Suppressor macrophage treated with lipopolysaccharide for 4 hours (primary cell): ENCODE measurements around the gene ENKUR.
A peak's percentile ranks its signal among the peaks of the same experiment; 100 is the strongest.

Experiments used
- DNase-seq: peaks from one replicate; pipeline ENCODE4 v3.0.0-alpha.2; 2020

ENKUR gene

GRCh38 chr10:25015828-25016375 lies at the start of gene ENKUR:
Gene ENKUR, minus strand, starts transcription at chr10:25016158. Its CDS starts 222 bp downstream, at chr10:25015936.
- DNase-seq = peak; percentile 91

- DNase-seq = no peak
These were observed 48.4 kb upstream of the ENKUR start for GRCh38 chr10:25064401-25064800.

- no peak for DNase-seq
These were observed 47.7 kb upstream of the ENKUR start for GRCh38 chr10:25063644-25064043.

- no peak for DNase-seq
These were observed 47.2 kb upstream of the ENKUR start for GRCh38 chr10:25063157-25063556.

GRCh38 chr10:25061711-25062449 lies 45.9 kb upstream of the ENKUR start:
- no peak for DNase-seq

- no peak for DNase-seq
These were observed 45.2 kb upstream of the ENKUR start for GRCh38 chr10:25061125-25061524.

- DNase-seq = no peak
These were observed 44.0 kb upstream of the ENKUR start for GRCh38 chr10:25059990-25060389.

- no peak for DNase-seq
These were observed 41.9 kb upstream of the ENKUR start for GRCh38 chr10:25057886-25058285.

GRCh38 chr10:25056726-25057125 lies 40.8 kb upstream of the ENKUR start:
- no peak for DNase-seq

GRCh38 chr10:25052012-25052411 lies 36.1 kb upstream of the ENKUR start:
- no peak for DNase-seq

GRCh38 chr10:25050402-25050801 lies 34.4 kb upstream of the ENKUR start:
- DNase-seq = no peak

GRCh38 chr10:25049966-25050365 lies 34.0 kb upstream of the ENKUR start:
- no peak for DNase-seq

- no peak for DNase-seq
These were observed 32.5 kb upstream of the ENKUR start for GRCh38 chr10:25048450-25048849.

GRCh38 chr10:25047591-25048301 lies 31.8 kb upstream of the ENKUR start:
- DNase-seq = no peak

- DNase-seq = no peak
These were observed 31.1 kb upstream of the ENKUR start for GRCh38 chr10:25047088-25047487.

GRCh38 chr10:25046641-25047040 lies 30.7 kb upstream of the ENKUR start:
- no peak for DNase-seq

GRCh38 chr10:25039531-25039930 lies 23.6 kb upstream of the ENKUR start:
- DNase-seq = no peak

GRCh38 chr10:25038325-25038724 lies 22.4 kb upstream of the ENKUR start:
- DNase-seq = no peak

- DNase-seq = no peak
These were observed 20.4 kb upstream of the ENKUR start for GRCh38 chr10:25036381-25036780.

GRCh38 chr10:25029519-25029918 lies 13.6 kb upstream of the ENKUR start:
- DNase-seq = no peak

GRCh38 chr10:25028711-25029110 lies 12.8 kb upstream of the ENKUR start:
- no peak for DNase-seq

GRCh38 chr10:25026463-25026862 lies 10.5 kb upstream of the ENKUR start:
- peak; percentile 29 for DNase-seq

GRCh38 chr10:25024528-25024927 lies 8.6 kb upstream of the ENKUR start:
- DNase-seq = no peak

GRCh38 chr10:25023278-25023677 lies 7.3 kb upstream of the ENKUR start:
- peak; percentile 12 for DNase-seq
